ENCODE results near the gene HTRA3.
"Not testable (repeated sequence)": the region's sequence is repeated elsewhere in the genome, so short reads cannot be mapped to it uniquely, and the experiment has no call there.

HTRA3 gene

GRCh38 chr4:8346838-8347605 lies 77.5 kb downstream of the HTRA3 start:
- DNase-seq, result no peak

- DNase-seq, result no peak
Measured at GRCh38 chr4:8347660-8348059, 78.1 kb downstream of the HTRA3 start.

- no peak for DNase-seq
Measured at GRCh38 chr4:8348071-8348470, 78.5 kb downstream of the HTRA3 start.

GRCh38 chr4:8349236-8349635 lies 79.7 kb downstream of the HTRA3 start:
- DNase-seq, result not testable (repeated sequence)

- DNase-seq, result no peak
Measured at GRCh38 chr4:8349664-8350236, 80.2 kb downstream of the HTRA3 start.

- DNase-seq, result no peak
Measured at GRCh38 chr4:8350352-8350751, 80.8 kb downstream of the HTRA3 start.

GRCh38 chr4:8350841-8351461 lies 81.4 kb downstream of the HTRA3 start:
- DNase-seq, result no peak

GRCh38 chr4:8351931-8352367 lies 82.4 kb downstream of the HTRA3 start:
- DNase-seq, result no peak

- no peak for DNase-seq
Measured at GRCh38 chr4:8352368-8353157, 83.0 kb downstream of the HTRA3 start.

- no peak for DNase-seq
Measured at GRCh38 chr4:8353158-8353669, 83.7 kb downstream of the HTRA3 start.

- DNase-seq, result peak; percentile 80
Measured at GRCh38 chr4:8353912-8354453, 84.4 kb downstream of the HTRA3 start.

- DNase-seq, result no peak
Measured at GRCh38 chr4:8355306-8355705, 85.8 kb downstream of the HTRA3 start.

- DNase-seq, result peak; percentile 24
Measured at GRCh38 chr4:8355864-8356565, 86.5 kb downstream of the HTRA3 start.
